Mesangial cell (primary cell): ENCODE results near the gene CYP46A1. TPM values are rescaled to one million over a fixed set of nuclear protein-coding genes. Genes with fewer than 3 reads are reported as not detected.

Source experiments
- total RNA-seq: library from RNA; depleted of rRNA; stranded (reverse); fragments of >200 nt; gene quantifications from 2 replicates; pipeline ENCODE4 v1.2.3, GENCODE V29; 2015

Gene CYP46A1
- under 0.01 TPM in 1 of 2 replicates, not detected in the other for total RNA-seq

DNA sequence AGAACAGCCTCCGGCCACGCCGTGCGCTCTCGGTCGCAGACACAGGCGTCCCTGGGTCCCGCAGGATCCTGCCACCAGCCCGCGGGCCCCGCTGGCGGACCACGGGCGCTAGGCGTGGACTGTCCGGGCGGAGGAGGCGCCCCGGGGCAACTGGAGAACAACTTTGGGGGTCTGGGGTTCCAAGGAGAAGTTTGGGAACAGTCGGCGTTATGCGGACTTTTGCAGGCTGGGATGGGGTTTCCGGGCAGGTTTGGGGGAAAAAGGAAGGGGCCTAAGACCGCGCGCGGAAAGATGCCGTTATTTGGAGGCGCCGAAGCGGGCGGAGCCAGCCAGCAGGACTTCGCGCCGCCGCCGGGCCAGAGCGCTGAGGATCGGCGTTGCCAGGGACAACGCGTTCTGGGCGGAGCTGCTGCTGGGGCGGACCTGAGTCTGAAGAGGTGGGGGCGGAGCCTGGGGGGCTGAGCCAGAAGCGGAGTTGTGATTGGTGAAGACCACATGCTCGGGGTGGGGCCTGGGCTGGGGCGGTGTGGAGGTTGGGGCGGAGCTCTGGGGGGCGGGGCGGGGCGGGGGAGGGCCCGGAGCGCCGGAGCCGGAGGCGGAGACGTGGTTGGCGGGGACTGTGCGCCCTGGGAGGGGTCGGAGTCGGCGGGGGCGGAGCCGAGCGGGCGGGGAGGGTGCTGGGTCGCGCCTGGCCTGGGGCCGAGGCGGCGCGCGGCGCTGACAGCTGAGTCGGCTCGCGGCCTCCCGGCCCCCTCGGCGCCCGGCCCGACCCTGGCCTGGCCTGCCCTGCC, at the start of gene CYP46A1:
Gene CYP46A1, plus strand, starts transcription at position 680 of the 791 bp plus-strand sequence. CDS start 120 bp downstream, outside the sequence.

DNA sequence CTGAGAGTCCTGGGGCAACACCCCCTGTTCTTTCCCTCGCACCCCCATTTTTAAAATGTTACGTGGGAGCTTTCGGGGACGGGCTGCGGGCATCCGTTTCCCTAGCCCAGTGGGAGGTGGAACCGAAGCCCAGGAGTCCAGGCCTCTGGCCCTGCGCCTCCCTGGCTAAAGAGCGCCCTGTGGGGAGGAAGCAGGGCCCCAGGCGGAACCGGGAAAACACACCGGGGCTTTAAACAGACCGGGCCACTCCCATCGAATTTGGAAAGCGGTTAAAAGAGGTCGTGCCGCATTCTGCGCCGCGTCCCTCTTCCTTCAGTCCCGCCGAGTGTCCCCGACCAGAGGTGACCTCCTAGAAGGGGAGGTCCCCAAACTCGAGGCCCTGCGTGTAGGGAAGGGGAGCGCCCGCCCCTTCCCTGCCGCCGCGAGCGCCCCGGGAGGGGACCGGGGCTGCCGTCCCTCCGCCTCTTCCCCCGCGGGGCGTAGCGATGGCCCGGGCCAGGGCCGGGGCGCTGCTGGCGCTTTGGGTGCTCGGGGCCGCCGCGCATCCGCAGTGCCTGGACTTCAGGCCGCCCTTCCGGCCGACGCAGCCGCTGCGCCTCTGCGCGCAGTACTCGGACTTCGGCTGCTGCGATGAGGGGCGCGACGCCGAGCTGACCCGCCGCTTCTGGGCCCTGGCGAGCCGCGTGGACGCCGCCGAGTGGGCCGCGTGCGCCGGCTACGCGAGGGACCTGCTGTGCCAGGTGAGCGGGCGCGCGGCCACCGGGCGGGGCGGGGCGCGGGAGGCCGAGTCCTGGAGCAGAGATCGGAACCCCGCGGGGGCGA, 39.2 kb upstream of the CYP46A1 start, which contains the start of gene HHIPL1:
Gene HHIPL1, plus strand, starts transcription at position 407 of the 822 bp plus-strand sequence. Its CDS starts 79 bp downstream, at position 486.

Other genes starting within 250 kb of the CYP46A1 start
- gene SETD3, start 203.4 kb upstream of the CYP46A1 start, total RNA-seq, result 22.7 and 26.7 TPM in 2 replicates
- gene CCNK, start 202.9 kb upstream of the CYP46A1 start, total RNA-seq, result 12.2 and 16.5 TPM in 2 replicates
- gene CCDC85C, start 80.1 kb upstream of the CYP46A1 start, total RNA-seq, result 23.7 and 33.9 TPM in 2 replicates
- 0.81 and 3.0 TPM in 2 replicates for gene HHIPL1, start 39.2 kb upstream of the CYP46A1 start, total RNA-seq
- gene EML1, start 109.1 kb downstream of the CYP46A1 start, total RNA-seq, result 6.7 and 8.6 TPM in 2 replicates